GM21360 (cell line): ENCODE data around the gene ZYG11A.
"Not testable (repeated sequence)": the region's sequence is repeated elsewhere in the genome, so short reads cannot be mapped to it uniquely, and the experiment has no call there.

Experiments used
- ATAC-seq: cut with Tn5 transposase; IDR thresholded peaks from one replicate; pipeline ENCODE4 v1.9.1; 2021; ENCODE audit warnings: mild to moderate bottlenecking, moderate library complexity; ENCODE audit not compliant: unreplicated experiment

Gene ZYG11A

DNA sequence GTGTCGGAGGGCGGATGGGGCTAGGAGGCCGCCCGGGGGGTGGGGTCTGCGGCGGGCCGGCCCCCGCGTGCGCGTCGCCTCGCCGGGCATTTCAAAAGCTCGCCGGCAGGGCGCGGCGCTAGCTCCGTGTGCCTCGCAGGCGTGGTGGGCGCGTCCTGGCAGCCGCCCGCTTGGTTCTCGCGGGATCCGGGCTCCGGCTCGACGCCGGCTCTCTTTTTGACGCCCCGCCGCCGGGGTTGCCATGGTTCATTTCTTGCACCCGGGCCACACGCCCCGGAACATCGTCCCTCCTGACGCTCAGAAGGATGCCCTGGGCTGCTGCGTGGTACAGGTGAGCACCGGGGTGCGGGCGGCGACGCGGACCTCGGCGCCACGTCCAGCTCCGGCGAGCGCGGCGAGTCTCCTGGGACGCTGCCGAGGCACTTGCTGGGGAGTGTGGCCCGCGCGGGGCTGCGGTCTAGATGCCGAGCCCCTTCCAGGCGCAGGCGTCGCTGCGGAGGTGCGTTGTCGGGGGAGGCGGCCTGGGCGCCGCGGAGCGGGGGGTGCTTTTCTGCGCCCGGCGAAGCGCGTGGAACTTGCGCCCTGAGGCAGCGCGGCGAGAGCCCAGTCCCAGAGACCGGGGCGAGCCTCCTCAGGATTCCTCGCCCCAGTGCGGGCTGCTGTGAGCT is at the start of gene ZYG11A:
ZYG11A (plus strand) TSS at position 118 of the 668 bp plus-strand sequence; CDS start at position 242, 124 bp downstream.
- peak; percentile 90 for ATAC-seq

DNA sequence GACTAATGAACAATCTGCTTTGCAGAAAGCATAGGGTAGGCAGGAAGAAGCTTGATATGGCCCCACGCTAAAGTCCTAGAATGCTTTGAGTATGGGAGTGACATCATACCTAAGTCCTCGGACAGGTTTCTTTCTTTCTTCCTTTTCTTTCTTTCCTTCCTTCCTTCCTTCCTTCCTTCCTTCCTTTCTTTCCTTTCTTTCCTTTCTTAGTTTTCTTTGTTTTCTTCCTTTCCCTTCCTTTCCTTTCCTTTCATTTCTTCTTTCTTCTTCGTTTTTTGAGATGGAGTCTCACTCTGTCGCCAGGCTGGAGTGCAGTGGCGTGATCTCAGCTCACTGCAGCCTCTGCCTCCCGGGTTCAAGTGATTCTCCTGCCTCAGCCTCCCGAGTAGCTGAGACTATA is 48.8 kb upstream of the ZYG11A start:
- not testable (repeated sequence) for ATAC-seq

DNA sequence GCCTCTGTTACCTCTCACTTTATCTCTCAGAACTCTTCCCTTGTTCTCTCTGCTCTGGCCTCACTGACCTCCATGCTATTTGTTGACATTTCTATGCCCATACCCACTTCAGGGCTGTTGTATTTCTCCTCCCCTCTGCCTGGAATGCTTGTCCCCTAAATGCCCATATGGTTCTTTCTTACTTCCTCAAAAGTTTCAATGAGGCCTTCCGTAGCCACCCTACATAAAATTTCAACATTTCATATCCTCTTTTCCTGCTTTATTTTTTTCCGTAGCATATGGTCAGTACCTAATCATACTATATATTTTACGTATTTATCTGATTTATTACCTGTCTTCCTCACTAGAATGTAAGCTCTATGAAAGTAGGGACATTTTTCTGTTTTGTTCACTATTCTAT is 47.1 kb upstream of the ZYG11A start:
- no peak for ATAC-seq

DNA sequence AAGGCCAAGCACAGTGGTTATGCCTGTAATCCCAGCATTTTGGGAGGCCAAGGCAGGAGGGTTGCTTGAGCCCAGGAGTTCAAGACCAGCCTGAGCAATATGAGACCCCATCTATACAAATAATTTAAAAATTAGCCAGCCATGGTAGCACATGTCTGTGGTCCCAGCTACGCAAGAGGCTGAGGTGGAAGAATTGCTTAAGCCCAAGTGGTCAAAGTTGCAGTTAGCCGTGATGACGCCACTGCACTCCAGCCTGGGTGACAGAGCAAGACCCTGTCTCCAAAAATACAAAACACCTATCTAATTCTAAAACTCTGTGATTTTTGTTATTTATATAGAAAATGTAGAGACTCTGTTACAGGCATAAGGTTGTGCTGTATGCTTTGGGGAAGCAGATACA is 44.2 kb upstream of the ZYG11A start:
- ATAC-seq: no peak

DNA sequence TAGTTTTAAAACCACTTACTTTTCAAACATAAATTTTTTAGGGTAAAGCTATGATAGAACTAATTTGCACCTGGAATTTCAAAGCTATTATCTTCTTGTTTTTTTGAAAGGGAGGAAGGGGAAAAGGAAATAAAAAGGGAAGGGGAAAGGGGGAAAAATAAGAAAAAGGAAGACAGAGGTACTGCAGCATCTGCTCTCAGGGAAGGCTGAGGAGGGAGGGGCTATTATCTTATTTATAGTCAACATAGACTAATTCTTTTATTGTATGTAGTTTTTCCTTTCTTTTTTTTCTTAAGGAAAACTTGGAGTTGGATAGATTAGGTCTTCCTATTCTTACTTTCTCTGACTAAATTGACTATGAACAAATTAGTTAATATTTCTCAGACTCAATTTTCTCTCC is 41.5 kb upstream of the ZYG11A start:
- no peak for ATAC-seq

DNA sequence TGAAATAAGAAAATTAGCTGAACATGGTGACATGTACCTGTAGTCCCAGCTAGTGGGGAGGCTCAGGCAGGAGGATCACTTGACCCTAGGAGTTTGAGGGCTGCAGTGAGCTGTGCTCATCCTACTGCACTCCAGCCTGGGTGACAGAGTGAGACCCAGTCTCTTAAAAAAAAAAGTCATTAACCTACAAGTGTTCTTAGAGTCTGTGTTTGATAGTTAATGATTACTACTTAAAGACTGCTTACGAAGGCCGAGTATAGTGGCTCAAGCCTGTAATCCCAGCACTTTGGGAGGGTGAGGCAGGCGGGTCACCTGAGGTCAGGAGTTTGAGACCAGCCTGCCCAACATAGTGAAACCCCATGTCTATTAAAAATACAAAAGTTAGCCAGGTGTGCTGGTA is 38.5 kb upstream of the ZYG11A start:
- ATAC-seq: not testable (repeated sequence)

DNA sequence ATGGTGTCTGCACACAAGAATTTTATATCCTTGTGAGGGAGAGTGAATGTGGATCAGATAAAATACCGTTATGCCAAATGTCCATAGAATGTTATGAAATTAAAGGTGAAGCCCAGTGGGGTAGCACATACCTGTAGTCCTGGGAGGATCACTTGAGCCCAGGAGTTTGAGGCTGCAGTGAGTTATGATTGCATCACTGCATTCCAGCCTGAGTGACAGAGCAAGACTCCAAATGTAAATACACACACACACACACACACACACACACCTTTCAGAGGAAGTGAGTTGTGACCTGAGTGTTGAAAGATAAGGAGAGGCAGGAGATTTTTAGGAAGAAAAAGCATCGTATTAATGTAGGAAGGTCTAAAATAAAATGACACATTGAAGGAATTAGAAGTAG is 28.1 kb upstream of the ZYG11A start:
- no peak for ATAC-seq

DNA sequence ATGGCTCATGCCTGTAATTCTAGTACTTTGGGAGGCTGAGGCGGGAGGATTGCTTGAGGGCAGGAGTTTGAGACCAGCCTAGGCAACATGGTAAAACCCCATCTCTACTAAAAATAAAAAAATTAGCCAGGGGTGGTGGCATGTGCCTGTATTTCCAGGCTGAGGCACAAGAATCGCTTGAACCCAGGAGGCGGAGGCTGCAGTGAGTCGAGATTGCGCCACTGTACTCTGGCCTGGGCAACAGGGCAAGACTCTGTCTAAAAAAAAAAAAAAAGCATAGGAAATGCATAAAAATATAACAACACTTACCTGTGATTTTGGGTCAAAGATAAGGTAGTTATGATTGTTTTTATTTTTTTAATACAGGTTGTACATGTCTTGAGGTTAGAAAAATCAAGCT is 21.7 kb upstream of the ZYG11A start:
- not testable (repeated sequence) for ATAC-seq

DNA sequence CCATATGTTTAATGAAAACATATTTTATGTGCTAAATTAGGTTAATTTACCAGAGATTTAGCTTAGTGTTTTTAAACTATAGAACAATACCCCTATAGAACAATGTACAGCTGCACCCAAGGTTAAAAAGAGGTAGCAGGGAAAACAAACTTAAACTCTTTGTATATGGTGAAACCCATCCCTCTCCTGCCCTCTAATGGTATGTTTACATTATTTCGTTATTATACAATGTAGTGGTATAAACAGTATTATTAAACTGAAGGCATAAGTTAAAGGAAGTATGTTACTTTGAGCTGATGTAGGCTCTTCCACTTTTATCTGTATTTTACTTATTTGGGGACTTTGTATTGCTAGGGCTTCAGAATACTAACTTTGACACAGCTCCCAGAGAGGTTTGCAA is 16.7 kb upstream of the ZYG11A start:
- no peak for ATAC-seq

DNA sequence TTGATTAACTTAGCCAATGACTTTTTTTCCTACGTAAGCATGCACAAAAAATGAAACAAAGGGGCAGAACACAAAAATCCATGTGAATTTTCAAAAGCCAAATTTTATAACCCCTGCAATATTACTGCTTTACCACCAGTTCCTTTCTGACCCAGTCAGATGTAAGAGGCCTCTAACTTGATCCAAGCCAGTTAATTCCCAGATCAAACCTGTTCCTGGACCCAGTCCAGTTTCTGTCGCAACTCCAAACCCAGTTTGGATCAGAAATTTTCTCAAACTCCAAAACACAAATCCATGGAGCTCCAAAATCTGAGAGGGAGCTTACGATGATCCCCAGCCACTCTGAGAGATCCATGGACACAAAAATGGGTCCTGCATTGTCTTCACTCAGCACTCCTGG is 7.8 kb upstream of the ZYG11A start:
- no peak for ATAC-seq

DNA sequence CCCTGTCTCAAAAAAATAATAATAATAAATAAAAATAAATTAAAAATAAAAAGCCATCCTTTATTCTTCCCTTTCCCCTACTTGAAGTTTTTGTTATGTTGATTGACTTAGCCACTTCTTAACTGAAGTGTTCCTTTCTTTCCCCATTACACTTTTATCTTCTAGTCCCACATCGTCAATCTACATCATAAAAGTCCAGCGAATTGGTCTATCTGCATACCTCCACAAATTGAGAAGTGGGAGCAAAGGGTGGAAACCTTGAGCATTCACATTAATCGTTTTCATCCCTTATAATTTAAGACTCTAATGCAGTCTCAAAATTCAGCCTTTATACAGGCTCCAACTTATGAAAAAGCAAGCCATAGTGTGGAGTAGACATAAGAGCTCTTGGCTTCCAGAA is 6.5 kb upstream of the ZYG11A start:
- no peak for ATAC-seq

DNA sequence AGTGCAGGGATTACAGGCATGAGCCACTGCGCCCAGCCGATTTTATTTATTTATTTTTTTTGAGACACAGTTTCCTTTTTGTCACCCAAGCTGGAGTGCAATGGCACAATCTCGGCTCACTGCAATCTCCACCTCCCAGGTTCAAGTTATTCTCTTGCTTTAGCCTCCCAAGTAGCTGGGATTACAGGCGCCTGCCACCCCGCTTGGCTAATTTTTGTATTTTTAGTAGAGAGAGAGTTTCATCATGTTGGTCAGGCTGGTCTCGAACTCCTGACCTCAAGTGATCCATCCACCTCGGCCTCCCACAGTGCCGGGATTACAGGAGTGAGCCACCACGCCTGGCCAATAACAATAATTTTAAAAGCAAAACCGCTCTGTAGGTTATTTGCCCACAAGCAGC is 3.4 kb upstream of the ZYG11A start:
- not testable (repeated sequence) for ATAC-seq

DNA sequence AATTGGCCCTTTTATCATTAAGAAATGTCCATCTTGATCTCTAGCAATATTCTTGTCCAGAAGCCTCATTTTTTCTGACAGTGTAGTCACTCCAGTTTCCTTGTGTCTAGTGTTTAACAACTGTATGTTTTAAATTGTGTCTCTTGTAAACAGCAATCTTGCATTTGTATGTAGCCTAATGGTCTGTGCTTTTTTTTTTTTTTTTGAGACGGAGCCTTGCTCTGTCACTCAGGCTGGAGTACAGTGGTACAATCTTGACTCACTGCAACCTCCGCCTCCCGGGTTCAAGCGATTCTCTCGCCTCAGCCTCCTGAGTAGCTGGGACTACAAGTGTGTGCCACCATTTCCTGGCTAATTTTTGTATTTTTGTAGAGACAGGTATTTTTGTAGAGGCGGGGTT is 2.6 kb downstream of the ZYG11A start:
- not testable (repeated sequence) for ATAC-seq

DNA sequence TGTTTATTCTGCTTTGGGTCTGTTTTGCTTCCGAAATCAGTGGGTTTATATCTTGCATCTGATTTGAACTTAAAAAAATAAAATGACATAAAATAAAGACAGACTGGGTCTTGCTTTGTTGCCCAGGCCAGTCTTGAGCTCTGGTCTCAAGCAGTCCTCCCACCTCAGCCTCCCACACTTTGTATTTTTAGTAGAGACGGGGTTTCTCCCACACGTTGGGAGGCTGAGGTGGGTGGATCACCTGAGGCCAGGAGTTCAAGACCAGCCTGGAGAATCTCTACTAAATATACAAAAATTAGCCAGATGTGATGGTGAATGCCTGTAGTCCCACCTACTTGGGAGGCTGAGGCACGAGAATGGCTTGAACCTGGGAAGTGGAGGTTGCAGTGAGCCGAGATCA is 5.9 kb downstream of the ZYG11A start:
- ATAC-seq: no peak

DNA sequence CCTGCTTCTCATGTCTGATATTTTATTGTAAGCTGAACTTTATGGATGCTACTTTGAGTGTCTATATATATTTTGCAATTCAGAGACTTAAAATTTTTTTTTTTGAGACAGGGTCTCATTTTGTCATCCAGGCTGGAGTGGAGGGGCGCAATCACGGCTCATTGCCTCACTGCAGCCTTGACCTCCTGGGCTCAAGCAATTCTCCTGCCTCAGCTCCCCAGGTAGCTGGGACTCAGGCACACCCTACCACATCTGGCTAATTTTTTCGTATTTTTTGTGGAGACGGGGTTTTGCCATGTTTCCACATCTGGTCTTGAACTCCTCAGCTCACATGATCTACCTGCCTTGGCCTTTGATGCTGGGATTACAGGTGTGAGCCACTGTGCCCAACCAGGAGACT is 8.4 kb downstream of the ZYG11A start:
- no peak for ATAC-seq

DNA sequence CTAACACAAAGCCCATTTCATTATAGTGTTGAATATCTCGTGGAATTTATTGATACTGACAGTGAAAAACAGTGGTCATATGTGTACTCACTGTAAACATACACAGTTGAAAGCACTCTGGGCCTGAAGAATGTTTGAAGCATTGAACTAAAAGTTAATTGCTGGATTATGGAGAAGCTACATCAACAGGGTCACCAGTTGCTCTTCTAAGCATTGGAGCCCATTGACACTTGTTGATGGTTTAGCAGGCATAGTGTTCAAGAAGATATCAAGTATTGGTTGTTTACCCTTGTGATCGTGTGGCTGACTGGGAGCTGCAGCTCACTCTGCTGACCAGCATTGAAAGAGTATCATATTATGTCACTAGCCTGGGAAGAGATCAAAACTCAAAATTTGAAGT is 10.3 kb downstream of the ZYG11A start:
- no peak for ATAC-seq

DNA sequence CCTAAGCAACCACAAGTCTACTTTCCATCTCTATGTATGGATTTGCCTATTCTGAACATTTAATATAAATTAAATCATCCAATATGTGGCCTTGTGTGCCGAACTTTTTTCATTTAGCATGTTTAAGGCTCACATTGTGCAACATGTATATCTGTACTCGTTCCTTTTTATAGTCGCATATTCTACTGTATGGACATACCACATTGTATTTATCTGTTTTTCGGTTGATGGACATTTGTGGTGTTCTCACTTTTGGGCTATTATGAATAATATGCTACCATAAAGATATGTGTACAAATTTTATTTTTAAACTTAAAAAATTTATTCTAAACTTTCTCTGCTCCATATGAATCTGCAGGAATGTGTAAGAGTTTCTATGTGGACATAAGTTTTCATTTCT is 13.0 kb downstream of the ZYG11A start:
- no peak for ATAC-seq

DNA sequence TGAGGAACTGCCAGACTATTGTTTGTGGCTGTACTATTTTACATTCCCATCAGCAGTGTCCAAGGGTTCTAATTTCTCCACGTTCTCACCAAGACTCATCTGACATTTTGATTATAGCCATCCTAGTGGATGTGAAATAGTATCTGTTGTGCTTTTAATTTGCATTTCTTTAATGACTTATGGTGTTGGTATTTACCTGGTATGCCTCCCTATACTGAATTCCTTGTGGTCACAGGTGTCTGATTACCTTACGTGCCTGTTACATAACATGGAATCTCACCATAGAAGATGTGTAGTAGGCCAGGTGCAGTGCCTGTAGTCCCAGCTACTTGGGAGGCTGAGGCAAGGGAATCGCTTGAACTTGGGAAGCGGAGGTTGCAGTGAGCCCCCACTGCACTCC is 13.5 kb downstream of the ZYG11A start:
- ATAC-seq: no peak

DNA sequence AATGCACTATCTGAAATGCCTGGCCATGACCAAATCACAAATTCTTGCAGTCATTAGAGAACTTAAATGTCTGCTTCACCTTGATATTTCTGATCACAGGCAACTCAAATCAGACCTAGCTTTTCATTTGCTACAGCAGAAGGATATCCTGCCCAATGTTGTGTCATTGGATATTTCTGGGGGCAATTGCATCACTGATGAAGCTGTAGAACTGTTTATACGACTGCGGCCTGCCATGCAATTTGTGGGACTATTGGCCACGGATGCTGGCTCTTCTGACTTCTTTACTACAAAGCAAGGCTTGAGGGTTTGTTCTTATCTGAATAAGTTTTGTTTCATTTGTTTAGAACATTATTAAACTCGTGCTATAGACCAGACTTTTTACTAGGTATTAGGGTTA is 14.9 kb downstream of the ZYG11A start:
- ATAC-seq: no peak

DNA sequence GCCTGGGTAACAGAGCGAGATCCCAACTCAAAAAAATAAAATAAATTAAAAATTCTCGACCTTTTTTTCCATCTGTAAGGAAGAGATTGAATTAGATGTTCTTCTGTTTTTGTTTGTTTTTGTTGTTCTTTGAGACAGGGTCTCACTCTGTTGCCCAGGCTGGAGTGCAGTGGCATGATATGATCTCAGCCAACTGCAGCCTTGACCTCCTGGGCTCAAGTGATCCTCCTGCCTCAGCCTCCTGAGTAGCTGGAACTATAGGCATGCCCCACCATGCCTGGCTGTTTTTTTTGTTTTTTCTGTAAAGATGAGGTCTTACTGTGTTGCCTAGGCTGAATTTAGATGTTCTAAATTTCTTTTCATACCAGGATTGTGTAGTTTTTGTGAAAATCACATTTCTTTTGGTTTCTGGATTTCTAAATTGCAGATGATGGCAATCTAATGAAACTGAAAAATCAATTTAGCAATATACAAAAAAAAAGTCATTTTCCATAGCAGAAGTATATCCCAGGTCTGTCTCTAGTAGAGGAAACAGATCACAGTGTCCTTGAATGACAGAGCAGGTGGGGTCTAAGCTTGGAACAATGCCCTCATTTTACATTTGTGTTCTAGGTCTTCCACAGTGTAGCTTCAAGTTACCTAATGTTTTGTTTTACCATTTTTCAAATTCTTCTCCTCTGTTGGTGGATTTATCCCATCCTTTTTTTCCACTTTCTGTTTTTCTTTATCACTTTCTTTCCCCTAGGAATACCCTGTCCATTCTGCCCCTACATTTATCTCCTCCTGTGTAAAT is 20.3 kb downstream of the ZYG11A start:
- no peak for ATAC-seq

DNA sequence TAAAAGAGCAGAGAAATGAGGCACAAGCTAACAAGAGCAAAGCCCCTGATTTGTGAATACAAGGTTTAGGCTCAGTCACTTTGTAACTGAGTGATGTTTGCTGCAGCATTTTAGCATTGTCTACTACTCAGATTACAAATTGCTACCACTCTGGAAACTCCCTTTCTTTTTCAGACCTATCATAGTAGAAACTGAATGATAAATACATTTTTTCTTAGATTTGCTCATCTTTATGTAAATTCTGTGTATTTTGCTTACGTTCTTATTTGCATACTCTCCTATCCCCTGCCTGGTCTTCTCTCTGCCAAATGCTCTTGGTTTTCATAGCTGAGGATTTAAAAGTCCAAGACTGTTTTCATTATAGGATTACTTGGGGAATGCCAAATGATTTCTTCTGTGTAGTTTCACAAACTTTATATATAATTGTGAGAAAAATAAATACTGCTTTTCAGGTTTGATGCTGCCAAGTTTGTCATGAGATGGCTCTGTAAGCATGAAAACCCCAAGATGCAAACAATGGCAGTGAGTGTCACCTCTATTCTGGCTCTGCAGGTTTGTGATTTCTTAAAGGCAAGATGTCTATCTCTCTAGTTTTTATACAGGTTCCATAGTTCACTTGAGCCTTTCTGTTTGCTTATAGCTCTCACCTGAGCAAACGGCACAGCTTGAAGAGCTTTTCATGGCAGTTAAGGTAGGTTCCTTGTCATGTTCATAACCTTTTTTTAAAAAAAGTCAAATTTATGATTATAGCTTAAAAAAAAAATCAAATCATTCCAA is 24.7 kb downstream of the ZYG11A start:
- peak; percentile 85 for ATAC-seq

DNA sequence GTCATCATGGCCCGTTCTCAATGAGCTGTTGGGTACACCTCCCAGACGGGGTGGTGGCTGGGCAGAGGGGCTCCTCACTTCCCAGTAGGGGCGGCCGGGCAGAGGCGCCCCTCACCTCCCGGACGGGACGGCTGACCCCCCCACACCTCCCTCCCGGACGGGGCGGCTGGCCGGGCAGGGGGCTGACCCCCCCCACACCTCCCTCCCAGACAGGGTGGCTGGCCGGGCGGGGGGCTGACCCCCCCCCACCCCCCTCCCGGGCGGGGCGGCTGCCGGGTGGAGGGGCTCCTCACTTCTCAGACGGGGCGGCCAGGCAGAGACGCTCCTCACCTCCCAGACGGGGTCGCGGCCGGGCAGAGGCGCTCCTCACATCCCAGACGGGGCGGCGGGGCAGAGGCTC is 27.2 kb downstream of the ZYG11A start:
- not testable (repeated sequence) for ATAC-seq
